ENCODE measurements around the gene EID2.

GRCh38 chr19:39506944-39507714 is 32.8 kb downstream of the EID2 start:
- TF ChIP-seq CTCF (IDR thresholded peaks at IDR 0.05) = no peak
- TF ChIP-seq POLR2A (IDR thresholded peaks at IDR 0.05) = no peak
- TF ChIP-seq EP300 (IDR thresholded peaks at IDR 0.05) = no peak
